Immature natural killer cell (primary cell): ENCODE results near the gene TRMT112. TPM values are rescaled to one million over a fixed set of nuclear protein-coding genes. Genes with fewer than 3 reads are reported as not detected.
A peak's percentile ranks its signal among the peaks of the same experiment; 100 is the strongest.
"Not testable (repeated sequence)": the region's sequence is repeated elsewhere in the genome, so short reads cannot be mapped to it uniquely, and the experiment has no call there.

Source experiments
- DNase-seq, 3 donors: peaks; one replicate each; pipeline ENCODE4 v3.0.0; 2022; ENCODE audit warnings: mixed read lengths in 1 of 3
- H3K27ac Mint-ChIP-seq, 6 donors: one replicate each; pipeline ENCODE4 v1.8.0; 2020; ENCODE audit warnings: mixed read lengths in 6 of 6, mild to moderate bottlenecking in 5 of 6, inconsistent platforms in 4 of 6, moderate library complexity in 3 of 6
- H3K27me3 Mint-ChIP-seq, 3 donors: one replicate each; pipeline ENCODE4 v1.8.0; 2020 to 2021; ENCODE audit warnings: low read depth in 3 of 3, mild to moderate bottlenecking in 3 of 3, mixed read lengths in 3 of 3, moderate library complexity in 3 of 3, inconsistent platforms in 1 of 3
- H3K36me3 Mint-ChIP-seq, 3 donors: one replicate each; pipeline ENCODE4 v1.8.0; 2020; ENCODE audit warnings: mixed read lengths in 3 of 3, inconsistent platforms in 2 of 3, mild to moderate bottlenecking in 2 of 3
- H3K4me1 Mint-ChIP-seq, 2 donors: one replicate each; pipeline ENCODE4 v1.8.0; 2020; ENCODE audit warnings: inconsistent platforms in 2 of 2, mild to moderate bottlenecking in 2 of 2, mixed read lengths in 2 of 2, moderate library complexity in 1 of 2
- H3K4me3 Mint-ChIP-seq, 5 donors: one replicate each; pipeline ENCODE4 v1.8.0; 2020; ENCODE audit warnings: mild to moderate bottlenecking in 5 of 5, mixed read lengths in 5 of 5, inconsistent platforms in 3 of 5, moderate library complexity in 3 of 5
- H3K9me3 Mint-ChIP-seq, 6 donors: one replicate each; pipeline ENCODE4 v1.8.0; 2020; ENCODE audit warnings: mild to moderate bottlenecking in 6 of 6, mixed read lengths in 6 of 6, inconsistent platforms in 4 of 6, moderate library complexity in 3 of 6
- polyA plus RNA-seq, 3 donors: library from polyadenylated mRNA; unstranded; fragments of 300-500 nt; fragmentation: Illumina TruSeq; gene quantifications; one replicate each; pipeline ENCODE4 v1.2.3, GENCODE V29; 2021

Gene TRMT112
- polyA plus RNA-seq, 3 donors from 2014 or later, result 216 to 464 (median 322) TPM

DNA sequence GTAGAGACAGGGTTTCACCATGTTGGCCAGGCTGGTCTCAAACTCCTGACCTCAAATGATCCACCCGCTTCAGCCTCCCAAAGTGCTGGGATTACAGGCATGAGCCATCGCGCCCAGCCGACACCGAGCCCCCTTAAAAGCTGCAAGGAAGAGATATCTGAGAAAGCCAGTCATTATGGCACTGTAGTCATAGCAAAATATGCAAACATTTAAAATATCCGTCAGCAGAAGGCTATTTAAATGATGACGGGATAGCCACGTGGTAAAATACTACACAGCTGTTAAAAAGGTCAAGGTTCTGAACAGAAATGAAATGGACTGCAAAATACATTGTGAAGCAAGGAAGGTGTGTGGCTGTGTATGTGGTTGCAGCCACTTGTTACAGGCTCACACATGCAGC, 16.2 kb upstream of the TRMT112 start:
- no peak for DNase-seq
- H3K36me3 Mint-ChIP-seq, result peaks cover 0 to 14% (median 4%) of the 10 kb centered on the region in 3 donors
- H3K27ac Mint-ChIP-seq, result peak overlapping the region in 2 of 6 donors; percentile 17 to 49
- no peaks in the 10 kb centered on the region for H3K9me3 Mint-ChIP-seq
- H3K4me1 Mint-ChIP-seq, result peaks cover 32 to 41% of the 10 kb centered on the region in 2 donors
- peaks cover 2 to 12% (median 3%) of the 10 kb centered on the region in 3 donors for H3K27me3 Mint-ChIP-seq
- H3K4me3 Mint-ChIP-seq, result no peak overlapping the region

- Mint-ChIP-seq H3K36me3 (peaks cover 0 to 4% (median 0%) of the 10 kb centered on the region in 3 donors), H3K27me3 (peaks cover 2 to 12% (median 3%) of the 10 kb centered on the region in 3 donors), H3K4me3 (peak overlapping the region; percentile 63 to 79 (median 70)), H3K9me3 (no peaks in the 10 kb centered on the region), H3K27ac (peak overlapping the region; percentile 71 to 87 (median 82)), H3K4me1 (peaks cover 22 to 31% of the 10 kb centered on the region in 2 donors)
- peak; percentile 85 to 86 (median 85) for DNase-seq
These were observed 14.4 kb upstream of the TRMT112 start for GRCh38 chr11:64331569-64332371.

DNA sequence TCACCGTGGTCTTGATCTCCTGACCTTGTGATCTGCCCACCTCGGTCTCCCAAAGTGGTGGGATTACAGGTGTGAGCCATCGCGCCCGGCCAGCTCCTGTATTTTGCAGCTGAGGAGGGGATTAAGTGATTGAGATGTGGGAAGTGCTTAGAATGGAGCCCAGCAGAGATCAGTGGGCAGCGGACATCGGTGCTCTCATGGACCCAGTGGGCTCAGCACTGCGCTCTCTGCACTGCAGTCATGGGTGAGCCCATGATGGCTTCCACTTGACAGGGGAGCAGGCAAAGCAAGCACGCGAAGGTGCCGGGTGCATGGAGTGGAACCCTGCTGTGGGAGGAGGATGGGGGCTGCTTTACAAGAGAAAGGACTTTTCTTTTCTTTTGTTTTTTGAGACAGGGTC, 13.5 kb upstream of the TRMT112 start:
- Mint-ChIP-seq H3K4me3 (peak overlapping the region; percentile 20 to 79 (median 63)), H3K9me3 (no peaks in the 10 kb centered on the region), H3K4me1 (peaks cover 22 to 31% of the 10 kb centered on the region in 2 donors), H3K36me3 (peaks cover 0 to 4% (median 0%) of the 10 kb centered on the region in 3 donors), H3K27me3 (peaks cover 2 to 10% (median 3%) of the 10 kb centered on the region in 3 donors), H3K27ac (peak overlapping the region; percentile 71 to 87 (median 82))
- DNase-seq, result no peak

DNA sequence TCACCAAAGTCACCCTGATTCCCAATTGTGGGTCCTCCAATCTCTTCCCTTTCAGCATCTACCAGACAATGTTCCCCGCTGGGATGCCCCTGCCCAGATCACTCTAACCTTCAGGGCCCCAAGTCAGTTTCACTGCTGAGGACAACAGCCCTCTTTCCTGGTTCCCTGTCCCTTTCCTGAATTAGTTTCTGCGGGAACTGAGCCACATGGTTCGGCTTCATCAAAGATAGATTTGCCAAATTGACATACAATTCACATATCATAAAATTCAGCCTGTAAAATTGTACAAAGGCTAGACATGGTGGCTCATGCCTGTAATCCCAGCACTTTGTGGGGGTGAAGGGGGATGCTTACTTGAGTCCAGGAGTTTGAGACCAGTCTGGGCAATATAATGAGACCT, 10.6 kb upstream of the TRMT112 start:
- H3K4me1 Mint-ChIP-seq, result peaks cover 22 to 26% of the 10 kb centered on the region in 2 donors
- H3K4me3 Mint-ChIP-seq, result no peak overlapping the region
- no peak for DNase-seq
- no peaks in the 10 kb centered on the region for H3K36me3 Mint-ChIP-seq
- H3K27me3 Mint-ChIP-seq, result peaks cover 2 to 10% (median 3%) of the 10 kb centered on the region in 3 donors
- no peak overlapping the region for H3K27ac Mint-ChIP-seq
- no peaks in the 10 kb centered on the region for H3K9me3 Mint-ChIP-seq

- Mint-ChIP-seq H3K4me1 (peaks cover 22 to 26% of the 10 kb centered on the region in 2 donors), H3K27me3 (peaks cover 2 to 10% (median 3%) of the 10 kb centered on the region in 3 donors), H3K27ac (no peak overlapping the region), H3K36me3 (no peaks in the 10 kb centered on the region), H3K4me3 (no peak overlapping the region), H3K9me3 (no peaks in the 10 kb centered on the region)
- no peak for DNase-seq
These were observed 10.0 kb upstream of the TRMT112 start for GRCh38 chr11:64327375-64327774.

DNA sequence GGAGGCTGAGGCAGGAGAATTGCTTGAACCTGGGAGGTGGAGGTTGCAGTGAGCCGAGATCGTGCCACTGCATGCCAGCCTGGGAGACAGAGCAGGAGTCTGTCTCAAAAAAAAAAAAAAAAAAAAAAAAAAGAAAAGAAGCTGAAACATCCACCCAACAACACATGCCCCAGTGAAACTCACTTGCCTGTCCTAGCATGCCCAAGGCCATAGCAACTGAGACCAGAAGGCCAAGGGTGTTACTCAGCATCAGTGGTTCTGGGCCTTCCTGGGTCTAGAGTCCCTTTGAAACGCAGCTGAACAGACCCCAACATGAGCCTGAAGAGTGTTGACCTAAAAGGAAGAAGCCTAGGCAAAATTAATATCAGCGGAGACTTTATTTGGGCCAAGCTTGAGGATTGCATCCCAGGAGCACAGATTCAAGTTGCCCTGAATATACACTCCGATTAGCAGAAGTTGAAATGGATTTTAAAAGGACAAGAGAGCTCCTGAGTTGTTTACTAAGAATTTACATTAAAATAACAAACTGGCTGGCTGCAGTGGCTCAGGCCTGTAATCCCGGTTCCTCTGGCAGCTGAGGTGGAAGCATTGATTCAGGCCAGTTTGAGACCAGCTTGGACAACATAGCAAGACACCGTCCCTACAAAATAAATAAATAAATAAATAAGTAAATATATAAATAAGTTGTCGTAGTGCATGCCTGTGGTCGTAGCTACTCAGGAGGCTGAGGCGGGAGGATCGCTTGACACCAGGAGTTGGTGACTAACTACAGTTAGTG, 7.5 kb upstream of the TRMT112 start:
- Mint-ChIP-seq H3K4me3 (no peak overlapping the region), H3K4me1 (peaks cover 15 to 20% of the 10 kb centered on the region in 2 donors), H3K9me3 (no peaks in the 10 kb centered on the region), H3K36me3 (peaks cover 0 to 8% (median 3%) of the 10 kb centered on the region in 3 donors), H3K27me3 (no peaks in the 10 kb centered on the region), H3K27ac (peak overlapping the region in 1 of 6 donors; percentile 40)
- no peak for DNase-seq

DNA sequence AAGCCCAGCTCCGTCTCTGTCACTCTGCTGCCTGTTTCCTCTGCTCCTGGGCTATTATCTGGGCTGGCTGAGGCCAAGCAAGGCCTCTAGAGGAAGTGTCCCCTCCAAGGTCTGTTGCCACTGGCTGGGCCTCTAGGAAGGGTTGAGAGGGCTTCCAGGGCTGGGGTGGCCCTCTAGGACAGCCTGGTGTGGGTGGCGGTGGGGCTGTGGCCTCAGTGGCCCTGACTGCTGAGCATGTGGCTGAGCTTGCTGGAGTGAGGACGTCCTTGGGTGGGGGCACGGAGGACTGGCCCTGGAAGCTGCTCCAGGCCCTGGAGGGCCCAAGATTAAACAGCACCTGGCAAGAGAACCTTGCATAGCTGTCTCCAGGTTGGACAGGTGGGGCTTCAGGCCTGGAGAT, 6.6 kb upstream of the TRMT112 start:
- not testable (repeated sequence) for DNase-seq, H3K9me3 Mint-ChIP-seq, H3K4me3 Mint-ChIP-seq, H3K27me3 Mint-ChIP-seq, H3K36me3 Mint-ChIP-seq
- Mint-ChIP-seq H3K27ac (peak overlapping the region in 3 of 6 donors; percentile 37 to 44 (median 43)), H3K4me1 (peaks cover 19 to 21% of the 10 kb centered on the region in 2 donors)

- Mint-ChIP-seq H3K27ac (peak overlapping the region in 1 of 6 donors; percentile 44), H3K9me3 (no peaks in the 10 kb centered on the region), H3K27me3 (peaks cover 0 to 4% (median 2%) of the 10 kb centered on the region in 3 donors), H3K4me3 (no peak overlapping the region), H3K36me3 (peaks cover 0 to 8% (median 3%) of the 10 kb centered on the region in 3 donors), H3K4me1 (peaks cover 24 to 25% of the 10 kb centered on the region in 2 donors)
- DNase-seq, result no peak
These were observed 6.0 kb upstream of the TRMT112 start for GRCh38 chr11:64323373-64323772.

GRCh38 chr11:64322925-64323260, 5.5 kb upstream of the TRMT112 start:
- H3K9me3 Mint-ChIP-seq, result no peaks in the 10 kb centered on the region
- H3K27me3 Mint-ChIP-seq, result peaks cover 2 to 8% (median 7%) of the 10 kb centered on the region in 3 donors
- DNase-seq, result no peak
- H3K4me1 Mint-ChIP-seq, result peaks cover 27 to 30% of the 10 kb centered on the region in 2 donors
- no peak overlapping the region for H3K27ac Mint-ChIP-seq
- peaks cover 0 to 8% (median 3%) of the 10 kb centered on the region in 3 donors for H3K36me3 Mint-ChIP-seq
- no peak overlapping the region for H3K4me3 Mint-ChIP-seq

DNA sequence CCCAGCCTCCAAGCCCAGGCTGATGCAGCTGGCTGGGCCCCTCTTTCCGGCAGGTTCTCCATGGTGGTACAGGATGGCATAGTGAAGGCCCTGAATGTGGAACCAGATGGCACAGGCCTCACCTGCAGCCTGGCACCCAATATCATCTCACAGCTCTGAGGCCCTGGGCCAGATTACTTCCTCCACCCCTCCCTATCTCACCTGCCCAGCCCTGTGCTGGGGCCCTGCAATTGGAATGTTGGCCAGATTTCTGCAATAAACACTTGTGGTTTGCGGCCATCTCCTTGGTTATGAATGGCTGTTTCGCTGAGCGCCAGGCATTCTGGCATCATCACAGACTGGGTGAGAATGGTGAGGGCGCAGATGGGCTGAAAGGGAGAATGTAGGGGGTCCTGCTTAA, 4.2 kb upstream of the TRMT112 start:
- H3K27ac Mint-ChIP-seq, result peak overlapping the region in 1 of 6 donors; percentile 9
- no peaks in the 10 kb centered on the region for H3K9me3 Mint-ChIP-seq
- peaks cover 0 to 8% (median 3%) of the 10 kb centered on the region in 3 donors for H3K36me3 Mint-ChIP-seq
- peaks cover 38 to 44% of the 10 kb centered on the region in 2 donors for H3K4me1 Mint-ChIP-seq
- no peak for DNase-seq
- peaks cover 9 to 17% (median 14%) of the 10 kb centered on the region in 3 donors for H3K27me3 Mint-ChIP-seq
- H3K4me3 Mint-ChIP-seq, result no peak overlapping the region

DNA sequence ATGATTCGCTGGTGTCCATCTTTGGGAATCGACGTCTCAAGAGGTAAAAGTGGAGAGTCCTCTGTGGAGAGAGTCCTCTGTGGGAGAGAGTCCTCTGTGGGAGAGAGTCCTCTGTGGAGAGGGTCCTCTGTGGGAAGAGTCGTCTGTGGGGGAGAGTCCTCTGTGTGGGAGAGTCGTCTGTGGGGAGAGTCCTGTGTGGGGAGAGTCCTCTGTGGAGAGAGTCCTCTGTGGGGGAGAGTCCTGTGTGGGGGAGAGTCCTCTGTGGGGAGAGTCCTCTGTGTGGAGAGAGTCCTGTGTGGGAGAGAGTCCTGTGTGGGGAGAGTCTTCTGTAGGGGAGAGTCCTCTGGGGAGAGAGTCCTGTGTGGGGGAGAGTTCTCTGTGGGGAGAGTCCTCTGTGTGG, 3.7 kb upstream of the TRMT112 start:
- Mint-ChIP-seq H3K36me3 (peaks cover 0 to 8% (median 3%) of the 10 kb centered on the region in 3 donors), H3K4me1 (peaks cover 41 to 47% of the 10 kb centered on the region in 2 donors), H3K9me3 (no peaks in the 10 kb centered on the region), H3K27me3 (peaks cover 9 to 19% (median 14%) of the 10 kb centered on the region in 3 donors), H3K4me3 (peak overlapping the region in 2 of 5 donors; percentile 12 to 36), H3K27ac (peak overlapping the region in 4 of 6 donors; percentile 6 to 98 (median 54))
- DNase-seq, result no peak

DNA sequence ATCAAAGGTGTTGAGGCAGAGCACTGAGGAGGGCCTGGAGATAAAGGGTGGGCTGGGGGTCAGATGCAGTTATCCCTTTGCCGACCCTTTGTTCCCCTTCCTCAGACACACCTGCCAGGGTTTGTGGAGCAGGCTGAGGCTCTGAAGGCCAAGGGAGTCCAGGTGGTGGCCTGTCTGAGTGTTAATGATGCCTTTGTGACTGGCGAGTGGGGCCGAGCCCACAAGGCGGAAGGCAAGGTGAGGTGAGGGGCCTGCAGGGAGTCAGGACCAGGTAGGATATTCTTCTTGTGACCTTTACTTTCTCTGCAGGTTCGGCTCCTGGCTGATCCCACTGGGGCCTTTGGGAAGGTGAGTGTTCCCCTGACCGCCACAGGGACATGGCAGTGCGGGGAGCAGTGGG, 3.2 kb upstream of the TRMT112 start:
- Mint-ChIP-seq H3K4me3 (peak overlapping the region in 3 of 5 donors; percentile 3 to 36 (median 19)), H3K9me3 (no peaks in the 10 kb centered on the region), H3K27ac (peak overlapping the region in 4 of 6 donors; percentile 9 to 100 (median 78)), H3K4me1 (peaks cover 41 to 47% of the 10 kb centered on the region in 2 donors), H3K27me3 (peaks cover 9 to 19% (median 14%) of the 10 kb centered on the region in 3 donors), H3K36me3 (peaks cover 0 to 8% (median 3%) of the 10 kb centered on the region in 3 donors)
- no peak for DNase-seq

GRCh38 chr11:64318766-64319761, 1.7 kb upstream of the TRMT112 start:
- no peaks in the 10 kb centered on the region for H3K9me3 Mint-ChIP-seq
- no peak for DNase-seq
- peak overlapping the region; percentile 98 to 100 (median 100) for H3K27ac Mint-ChIP-seq
- H3K4me3 Mint-ChIP-seq, result peak overlapping the region; percentile 86 to 99 (median 93)
- H3K4me1 Mint-ChIP-seq, result peaks cover 41 to 47% of the 10 kb centered on the region in 2 donors
- peaks cover 9 to 19% (median 14%) of the 10 kb centered on the region in 3 donors for H3K27me3 Mint-ChIP-seq
- peaks cover 0 to 12% (median 3%) of the 10 kb centered on the region in 3 donors for H3K36me3 Mint-ChIP-seq
